Stomach (tissue), 4 donors: ENCODE data around the gene FNTB.

Experiments
- POLR2A ChIP-seq, 4 donors: fragments of 450-650 bp; IDR thresholded peaks; one replicate each; pipeline ENCODE4 v1.6.1; 2016; ENCODE audit warnings: antibody characterized with exemption in 4 of 4, control low read depth in 2 of 4, mild to moderate bottlenecking in 1 of 4, moderate library complexity in 1 of 4
- POLR2AphosphoS5 ChIP-seq, 3 donors: sonication (generic); formaldehyde crosslinking; IDR thresholded peaks; one replicate each; pipeline ENCODE4 v1.6.1; 2016; ENCODE audit warnings: antibody characterized with exemption in 3 of 3
- TF ChIP-seq, protein P1 (sequence below), 7 experiments: fragments of 450-650 bp in 4 of 7; fragments of 200-600 bp in 3 of 7; sonication (generic) in 3 of 7; IDR thresholded peaks; one replicate each; pipeline ENCODE4 v1.5.1; 2016 to 2019; ENCODE audit warnings: antibody characterized with exemption in 7 of 7, control low read depth in 2 of 7, mild to moderate bottlenecking in 1 of 7

DNA sequence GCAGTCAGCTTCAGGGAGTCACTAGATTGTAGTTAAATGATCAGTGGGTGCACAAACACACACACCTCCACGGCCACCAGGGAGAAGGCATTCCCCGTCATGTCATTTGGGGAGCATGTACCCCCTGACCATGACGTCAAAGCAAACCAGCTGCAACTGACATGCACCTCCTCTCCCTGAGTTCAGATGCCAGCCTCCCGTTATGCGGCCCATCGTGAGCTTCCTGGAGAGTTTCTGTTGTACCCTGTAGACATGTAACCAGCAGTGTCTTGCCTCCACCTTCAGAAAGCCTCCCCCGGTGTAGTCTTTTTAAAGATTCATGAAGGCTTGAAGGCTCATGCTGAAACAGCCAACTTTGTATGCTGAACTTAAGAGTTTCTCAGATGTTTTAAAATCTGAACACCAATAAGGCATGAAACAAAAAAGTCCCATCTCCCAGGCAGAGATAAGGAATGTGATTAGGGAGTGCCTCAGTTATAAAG, 54.8 kb downstream of the FNTB start:
- TF ChIP-seq POLR2AphosphoS5 (IDR thresholded peaks at IDR 0.05): no peak
- no peak for TF ChIP-seq POLR2A (IDR thresholded peaks at IDR 0.05)
- TF ChIP-seq, protein P1, sequence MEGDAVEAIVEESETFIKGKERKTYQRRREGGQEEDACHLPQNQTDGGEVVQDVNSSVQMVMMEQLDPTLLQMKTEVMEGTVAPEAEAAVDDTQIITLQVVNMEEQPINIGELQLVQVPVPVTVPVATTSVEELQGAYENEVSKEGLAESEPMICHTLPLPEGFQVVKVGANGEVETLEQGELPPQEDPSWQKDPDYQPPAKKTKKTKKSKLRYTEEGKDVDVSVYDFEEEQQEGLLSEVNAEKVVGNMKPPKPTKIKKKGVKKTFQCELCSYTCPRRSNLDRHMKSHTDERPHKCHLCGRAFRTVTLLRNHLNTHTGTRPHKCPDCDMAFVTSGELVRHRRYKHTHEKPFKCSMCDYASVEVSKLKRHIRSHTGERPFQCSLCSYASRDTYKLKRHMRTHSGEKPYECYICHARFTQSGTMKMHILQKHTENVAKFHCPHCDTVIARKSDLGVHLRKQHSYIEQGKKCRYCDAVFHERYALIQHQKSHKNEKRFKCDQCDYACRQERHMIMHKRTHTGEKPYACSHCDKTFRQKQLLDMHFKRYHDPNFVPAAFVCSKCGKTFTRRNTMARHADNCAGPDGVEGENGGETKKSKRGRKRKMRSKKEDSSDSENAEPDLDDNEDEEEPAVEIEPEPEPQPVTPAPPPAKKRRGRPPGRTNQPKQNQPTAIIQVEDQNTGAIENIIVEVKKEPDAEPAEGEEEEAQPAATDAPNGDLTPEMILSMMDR (IDR thresholded peaks at IDR 0.05): no peak
